ENCODE measurements around the gene ETS2. TPM values are rescaled to one million over a fixed set of nuclear protein-coding genes. Genes with fewer than 3 reads are reported as not detected.

The ETS2 gene
- total RNA-seq, 1 donor from 2014 or later, result 51.5 TPM

DNA sequence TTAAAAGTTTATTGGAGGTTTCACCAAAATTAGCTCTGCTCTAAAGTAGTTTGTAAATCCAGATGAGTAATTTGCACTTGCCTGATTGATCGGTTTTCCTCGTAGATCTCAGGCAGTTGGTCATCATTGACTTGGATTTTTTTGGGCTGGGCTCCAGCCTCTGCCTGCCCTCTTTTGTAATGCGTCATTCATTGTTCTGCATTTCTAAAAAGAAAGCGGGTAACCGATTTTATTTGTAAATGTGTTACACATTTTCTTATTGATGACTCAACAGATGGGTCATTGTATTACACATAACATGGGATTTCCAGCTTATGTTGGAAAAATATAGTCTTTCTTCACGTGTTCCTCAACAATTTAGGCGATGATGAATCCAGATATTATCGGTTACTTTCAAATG is 5.5 kb downstream of the ETS2 start:
- no peak for ATAC-seq
- intact Hi-C loops (cut with DNase I), result no loop called here

GRCh38 chr21:38813143-38813542 is 7.4 kb downstream of the ETS2 start:
- intact Hi-C loops (cut with DNase I), result no loop called here
- DNase-seq (ENCODE audit: missing footprints) (no peak), ATAC-seq (no peak)

More for the DNA sequence above, 5.5 kb downstream of the ETS2 start:
- DNase-seq (ENCODE audit: missing footprints), result no peak

DNA sequence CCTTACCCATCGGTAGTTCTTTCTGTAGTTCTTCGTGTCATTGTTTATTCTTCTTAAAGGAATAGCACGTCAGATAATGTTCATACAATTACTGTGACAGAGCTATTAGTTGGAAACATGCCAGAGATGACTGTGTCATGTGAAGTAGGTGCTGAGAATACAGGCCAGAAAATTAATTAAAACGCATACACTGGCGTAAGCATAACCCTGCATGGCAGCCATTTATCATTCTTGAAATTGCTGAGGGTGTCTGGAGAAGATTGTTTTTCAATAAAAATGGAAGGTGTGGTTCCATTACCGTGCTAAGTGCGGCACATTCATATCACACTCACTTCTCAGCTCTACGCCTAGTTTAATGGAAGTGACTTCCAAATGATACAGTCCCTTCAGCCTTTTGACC is 7.8 kb downstream of the ETS2 start:
- intact Hi-C loops (cut with DNase I), result no loop called here
- DNase-seq (ENCODE audit: missing footprints), result no peak
- peak; percentile 46 for ATAC-seq

DNA sequence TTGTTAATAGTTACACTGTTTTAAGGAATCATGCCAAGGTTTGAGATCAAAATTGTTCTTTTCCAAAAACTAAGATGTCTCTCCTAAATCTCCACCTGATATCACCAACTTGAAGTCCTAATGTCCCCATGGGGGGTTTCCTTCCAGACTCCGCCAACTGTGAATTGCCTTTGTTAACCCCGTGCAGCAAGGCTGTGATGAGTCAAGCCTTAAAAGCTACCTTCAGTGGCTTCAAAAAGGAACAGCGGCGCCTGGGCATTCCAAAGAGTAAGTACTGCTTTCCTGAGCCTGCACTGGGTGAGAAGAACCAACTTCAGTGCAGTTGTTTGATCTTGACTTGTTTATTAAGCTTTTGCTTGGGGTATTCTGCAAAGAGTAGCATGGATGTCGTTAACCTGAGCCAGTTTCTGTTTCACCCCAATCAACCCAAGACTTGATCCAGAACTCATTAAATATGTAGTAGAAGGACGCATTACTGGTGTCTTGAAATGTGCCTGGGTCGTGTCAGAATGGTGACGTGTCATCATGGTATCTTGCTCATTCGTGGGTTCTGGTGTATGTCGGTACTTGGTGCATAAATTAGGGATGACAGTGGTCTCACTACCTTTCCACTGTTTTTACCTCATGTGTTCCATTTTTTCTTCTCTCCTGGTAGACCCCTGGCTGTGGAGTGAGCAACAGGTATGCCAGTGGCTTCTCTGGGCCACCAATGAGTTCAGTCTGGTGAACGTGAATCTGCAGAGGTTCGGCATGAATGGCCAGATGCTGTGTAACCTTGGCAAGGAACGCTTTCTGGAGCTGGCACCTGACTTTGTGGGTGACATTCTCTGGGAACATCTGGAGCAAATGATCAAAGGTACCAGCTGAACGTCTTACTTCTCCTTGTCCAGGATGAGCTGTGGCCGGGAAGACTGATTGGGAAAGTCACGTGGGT is 8.7 kb downstream of the ETS2 start:
- intact Hi-C loops (cut with DNase I), result no loop called here
- ATAC-seq, result no peak
- DNase-seq (ENCODE audit: missing footprints), result no peak

- ATAC-seq (no peak), DNase-seq (ENCODE audit: missing footprints) (no peak)
- intact Hi-C loops (cut with DNase I), result no loop called here
These were observed 9.3 kb downstream of the ETS2 start for GRCh38 chr21:38815060-38815405.

DNA sequence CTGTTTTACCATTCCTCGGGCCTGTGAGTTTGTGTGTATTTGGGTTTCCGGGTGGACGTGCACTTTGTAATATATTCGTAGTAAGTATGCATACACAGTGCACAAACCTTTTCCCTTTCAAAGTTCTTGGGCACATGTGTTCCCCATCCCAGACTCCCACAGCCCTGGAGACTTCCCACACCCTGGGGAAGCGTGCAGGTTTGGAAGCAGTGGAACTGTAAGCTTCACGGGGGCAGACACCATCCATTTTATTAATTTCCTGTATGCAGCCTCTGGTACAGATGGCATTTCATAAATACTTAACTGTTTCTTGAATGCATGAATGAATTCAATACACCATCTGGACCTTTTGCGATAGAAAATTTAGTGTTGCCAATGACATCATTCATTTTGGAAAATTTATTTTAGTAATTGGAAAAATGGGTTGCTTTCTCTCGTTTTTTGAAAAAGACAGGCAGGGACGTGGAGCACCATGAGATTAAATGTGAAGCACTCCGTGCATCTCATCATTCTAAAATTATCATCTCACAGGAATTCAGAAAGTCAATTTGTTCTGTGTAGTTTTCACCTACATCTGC is 10.8 kb downstream of the ETS2 start:
- no peak for ATAC-seq
- no peak for DNase-seq (ENCODE audit: missing footprints)
- intact Hi-C loops (cut with DNase I), result no loop called here

- ATAC-seq (no peak), DNase-seq (ENCODE audit: missing footprints) (no peak)
- intact Hi-C loops (cut with DNase I), result no loop called here
These were observed 11.9 kb downstream of the ETS2 start for GRCh38 chr21:38817371-38818324.

- no peak for DNase-seq (ENCODE audit: missing footprints)
- intact Hi-C loops (cut with DNase I), result no loop called here
- ATAC-seq, result no peak
These were observed 12.6 kb downstream of the ETS2 start for GRCh38 chr21:38818325-38818723.

DNA sequence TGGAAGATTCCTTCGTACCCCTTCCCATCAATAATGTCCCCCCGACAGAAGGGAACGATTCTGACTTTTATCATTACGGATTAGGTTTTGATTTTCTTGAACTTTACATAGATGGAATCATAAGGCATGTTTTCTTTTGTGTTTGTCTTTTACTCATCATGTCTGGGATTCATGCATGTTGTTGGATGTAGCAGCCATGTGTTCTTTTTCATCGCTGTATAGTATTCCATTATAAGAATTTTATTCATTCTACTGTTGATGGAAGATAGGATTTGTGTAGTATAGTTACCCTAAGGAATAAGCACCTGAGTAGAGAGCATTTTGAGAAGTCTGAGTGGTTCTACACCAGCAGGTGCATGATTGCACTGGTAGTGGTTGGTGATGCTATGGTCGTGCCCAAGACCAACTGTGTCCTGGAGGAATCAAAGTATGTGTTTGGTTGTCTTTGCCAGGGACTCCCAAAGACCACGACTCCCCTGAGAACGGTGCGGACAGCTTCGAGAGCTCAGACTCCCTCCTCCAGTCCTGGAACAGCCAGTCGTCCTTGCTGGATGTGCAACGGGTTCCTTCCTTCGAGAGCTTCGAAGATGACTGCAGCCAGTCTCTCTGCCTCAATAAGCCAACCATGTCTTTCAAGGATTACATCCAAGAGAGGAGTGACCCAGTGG is 13.5 kb downstream of the ETS2 start:
- ATAC-seq (no peak), DNase-seq (ENCODE audit: missing footprints) (no peak)
- intact Hi-C loops (cut with DNase I), result no loop called here

DNA sequence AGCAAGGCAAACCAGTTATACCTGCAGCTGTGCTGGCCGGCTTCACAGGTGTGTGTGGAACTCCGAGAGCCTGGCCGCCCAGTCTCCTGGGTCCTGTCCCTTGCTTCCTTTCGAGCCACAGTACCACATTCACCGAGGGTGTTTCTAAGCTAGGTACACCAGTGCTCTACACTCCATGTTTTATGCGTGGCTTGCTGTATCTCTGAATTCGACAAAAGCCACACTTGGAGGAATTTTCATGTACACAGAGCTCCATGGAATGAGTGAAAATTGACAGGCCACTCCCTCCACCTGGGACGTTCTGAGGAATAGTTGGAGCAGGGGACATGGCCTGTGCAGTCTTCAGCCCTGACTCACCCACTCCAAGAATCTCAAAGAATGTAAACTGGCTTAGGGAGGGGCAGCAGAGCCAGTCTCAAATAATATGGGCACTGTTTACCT is 14.0 kb downstream of the ETS2 start:
- DNase-seq (ENCODE audit: missing footprints) (no peak), ATAC-seq (no peak)
- intact Hi-C loops (cut with DNase I), result no loop called here

DNA sequence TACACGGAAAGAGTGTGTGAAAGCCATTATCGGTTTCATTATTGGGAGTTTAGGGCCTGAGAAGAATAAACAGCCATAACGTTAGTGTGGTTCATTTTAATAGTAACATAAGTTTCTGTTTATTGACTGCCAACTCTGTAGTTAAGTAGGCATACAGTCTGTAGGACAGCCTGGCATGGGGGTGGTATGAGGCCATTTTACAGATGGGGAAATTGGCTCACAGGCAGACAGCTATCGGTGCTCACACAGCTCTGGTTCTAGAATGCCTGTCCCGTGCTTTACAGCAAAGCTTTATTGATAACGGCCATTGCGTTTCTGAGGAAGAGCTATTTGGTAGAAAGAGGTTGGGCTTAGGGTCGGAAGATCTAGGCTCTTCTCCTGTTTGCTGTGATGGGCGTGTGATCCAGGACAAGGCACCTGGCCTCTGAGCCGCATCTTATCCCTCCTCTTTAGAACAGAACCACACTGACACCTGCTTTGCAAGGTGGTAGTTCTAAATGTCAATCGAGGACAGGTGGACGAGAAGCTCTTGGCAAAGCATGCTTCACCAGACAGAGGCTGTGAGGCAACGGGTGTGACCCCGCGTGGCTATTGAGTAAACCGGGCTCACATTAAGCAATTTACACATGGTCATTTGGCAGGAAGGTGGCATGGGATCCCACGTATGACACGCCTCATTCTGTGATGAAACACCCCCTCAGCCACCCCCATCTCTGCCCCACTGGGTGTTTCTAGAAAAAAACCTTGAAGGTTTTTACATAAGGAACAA is 14.9 kb downstream of the ETS2 start:
- intact Hi-C loops (cut with DNase I), result no loop called here

DNA sequence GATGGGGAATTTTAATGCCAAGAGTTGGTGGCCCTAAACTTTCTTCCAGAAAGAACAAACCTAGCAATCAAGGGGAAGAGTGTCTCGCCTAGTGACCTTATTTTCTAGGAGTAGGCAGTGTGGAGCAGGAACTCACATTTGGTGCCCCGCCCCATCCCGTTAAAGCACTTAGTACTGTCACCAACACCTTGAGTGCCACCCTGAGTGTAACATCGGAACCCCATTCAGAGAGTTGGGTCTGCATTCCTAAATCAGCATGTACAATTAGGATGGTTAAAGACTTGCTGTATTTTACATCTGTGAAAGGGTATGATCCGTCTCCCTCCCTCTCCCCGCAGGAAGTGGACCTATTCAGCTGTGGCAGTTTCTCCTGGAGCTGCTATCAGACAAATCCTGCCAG is 15.5 kb downstream of the ETS2 start:
- no peak for ATAC-seq
- DNase-seq (ENCODE audit: missing footprints), result no peak
- intact Hi-C loops (cut with DNase I), result no loop called here

More for the DNA sequence above, 14.9 kb downstream of the ETS2 start:
- ATAC-seq (no peak), DNase-seq (ENCODE audit: missing footprints) (no peak)

DNA sequence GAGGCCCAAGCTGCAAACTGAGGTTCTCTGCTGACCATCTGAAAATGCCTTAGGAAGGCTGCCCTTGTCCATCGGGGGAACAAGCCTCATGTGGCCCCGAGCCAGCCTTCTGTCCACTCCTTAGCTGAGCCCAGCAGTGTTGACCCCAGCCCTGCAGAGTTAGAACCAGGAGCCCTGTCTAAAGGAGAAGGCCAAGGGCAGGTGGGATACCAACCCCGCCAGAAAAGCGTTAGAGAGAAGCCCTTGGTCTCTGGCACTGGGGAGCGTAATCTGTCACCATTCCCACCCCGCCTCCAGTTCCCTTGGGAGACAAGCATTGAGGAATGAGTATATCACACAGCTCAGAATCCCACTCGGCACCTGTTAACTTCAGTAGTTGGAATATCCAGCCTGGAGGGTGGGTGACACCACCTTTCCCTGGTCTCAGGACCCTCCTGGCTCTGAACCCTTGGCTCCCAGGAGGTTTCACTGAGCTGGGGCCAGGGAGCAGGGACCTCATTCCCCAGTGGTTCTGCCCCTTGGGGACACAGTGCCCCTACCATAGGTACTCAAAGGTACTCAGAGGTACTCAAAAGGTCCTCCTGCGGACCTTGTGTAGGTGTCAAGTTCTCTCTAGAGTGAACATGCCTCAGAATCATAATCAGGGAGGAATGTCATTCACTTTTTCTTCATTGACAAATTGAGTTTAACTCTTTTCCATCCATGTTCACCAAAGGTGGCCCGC is 16.4 kb downstream of the ETS2 start:
- no peak for ATAC-seq
- intact Hi-C loops (cut with DNase I), result no loop called here
- DNase-seq (ENCODE audit: missing footprints), result no peak

DNA sequence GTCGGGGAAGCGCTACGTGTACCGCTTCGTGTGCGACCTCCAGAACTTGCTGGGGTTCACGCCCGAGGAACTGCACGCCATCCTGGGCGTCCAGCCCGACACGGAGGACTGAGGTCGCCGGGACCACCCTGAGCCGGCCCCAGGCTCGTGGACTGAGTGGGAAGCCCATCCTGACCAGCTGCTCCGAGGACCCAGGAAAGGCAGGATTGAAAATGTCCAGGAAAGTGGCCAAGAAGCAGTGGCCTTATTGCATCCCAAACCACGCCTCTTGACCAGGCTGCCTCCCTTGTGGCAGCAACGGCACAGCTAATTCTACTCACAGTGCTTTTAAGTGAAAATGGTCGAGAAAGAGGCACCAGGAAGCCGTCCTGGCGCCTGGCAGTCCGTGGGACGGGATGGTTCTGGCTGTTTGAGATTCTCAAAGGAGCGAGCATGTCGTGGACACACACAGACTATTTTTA is 17.1 kb downstream of the ETS2 start:
- ATAC-seq (peak; percentile 29), DNase-seq (ENCODE audit: missing footprints) (no peak)
- intact Hi-C loops (cut with DNase I), result no loop called here

DNA sequence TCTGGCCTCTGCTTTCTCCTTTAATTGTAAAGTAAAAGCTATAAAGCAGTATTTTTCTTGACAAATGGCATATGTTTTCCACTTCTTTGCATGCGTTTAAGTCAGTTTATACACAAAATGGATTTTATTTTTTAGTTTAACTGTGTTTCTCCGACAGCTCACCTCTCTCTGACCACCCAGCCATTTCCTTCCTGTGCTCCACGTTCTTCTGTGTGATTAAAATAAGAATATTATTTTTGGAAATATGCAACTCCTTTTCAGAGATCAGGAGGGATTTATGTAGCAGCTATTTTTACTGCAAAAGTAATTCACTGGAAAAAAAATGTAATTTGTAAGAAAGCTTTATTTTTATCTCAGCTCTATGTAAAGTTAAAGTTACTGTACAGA is 18.0 kb downstream of the ETS2 start:
- no peak for ATAC-seq
- DNase-seq (ENCODE audit: missing footprints), result no peak
- intact Hi-C loops (cut with DNase I), result no loop called here

- ATAC-seq, result peak; percentile 37
- DNase-seq (ENCODE audit: missing footprints), result no peak
- intact Hi-C loops (cut with DNase I), result no loop called here
These were observed 18.5 kb downstream of the ETS2 start for GRCh38 chr21:38824124-38824822.

DNA sequence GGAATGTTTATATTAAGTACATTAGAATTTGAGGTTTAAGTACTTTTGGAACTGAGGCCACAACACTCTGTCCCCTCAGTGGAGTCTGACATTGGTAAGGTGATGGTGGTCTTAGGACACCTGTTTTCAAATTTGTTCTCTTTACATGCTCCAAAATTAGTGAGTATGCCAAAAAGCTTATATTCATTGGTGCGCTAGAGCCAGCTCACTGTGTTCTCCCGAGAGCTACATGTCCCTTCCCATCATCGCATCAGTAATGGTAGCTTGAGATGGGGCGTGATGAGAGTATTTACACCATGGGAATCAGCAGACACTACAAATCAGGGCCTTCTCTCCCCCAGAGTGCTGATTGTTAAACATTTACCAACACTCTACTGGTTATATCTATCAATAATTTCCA is 19.5 kb downstream of the ETS2 start:
- DNase-seq (ENCODE audit: missing footprints) (no peak), ATAC-seq (no peak)
- intact Hi-C loops (cut with DNase I), result no loop called here

Data from Right ventricle myocardium inferior (tissue), 1 donor.